Neuronal stem cell (in vitro differentiated cells): ENCODE results near the gene ARHGEF16.

Experiments
- DNase-seq: peaks from one replicate; pipeline ENCODE4 v3.0.0-alpha.2; 2013; ENCODE audit warnings: low spot score
- H2AFZ ChIP-seq: one replicate; pipeline ENCODE4 v1.6.1; 2013; ENCODE audit warnings: mild to moderate bottlenecking, low read length, inconsistent platforms
- H2AK5ac ChIP-seq: 2 replicates; pipeline ENCODE4 v1.6.1; 2013; ENCODE audit warnings: low read depth, mild to moderate bottlenecking, inconsistent platforms, low read length, moderate library complexity, mixed read lengths
- H2BK120ac ChIP-seq: 2 replicates; pipeline ENCODE4 v1.6.1; 2013; ENCODE audit warnings: low read depth, mild to moderate bottlenecking, inconsistent platforms, low read length, moderate library complexity, mixed read lengths
- H2BK12ac ChIP-seq: one replicate; pipeline ENCODE4 v1.6.1; 2013; ENCODE audit warnings: low read length, inconsistent platforms
- H2BK15ac ChIP-seq: 2 replicates; pipeline ENCODE4 v1.6.1; 2013; ENCODE audit warnings: mild to moderate bottlenecking, low read length, inconsistent platforms, mixed read lengths
- H2BK5ac ChIP-seq: one replicate; pipeline ENCODE4 v1.6.1; 2013; ENCODE audit warnings: inconsistent platforms, mild to moderate bottlenecking, low read length, moderate library complexity
- H3K14ac ChIP-seq: one replicate; pipeline ENCODE4 v1.6.1; 2013; ENCODE audit warnings: low read length, inconsistent platforms
- H3K18ac ChIP-seq: 2 replicates; pipeline ENCODE4 v1.6.1; 2013; ENCODE audit warnings: low read length, inconsistent platforms
- H3K23ac ChIP-seq: 2 replicates; pipeline ENCODE4 v1.6.1; 2013; ENCODE audit warnings: low read depth, mild to moderate bottlenecking, mixed read lengths, low read length, inconsistent platforms; ENCODE audit not compliant: poor library complexity
- H3K27ac ChIP-seq: replicated peaks from 3 replicates; pipeline ENCODE4 v1.5.1; 2013; ENCODE audit warnings: low read length, inconsistent platforms
- H3K27me3 ChIP-seq, 3 experiments: 2 replicates each; pipeline ENCODE4 v1.6.1; 2013; ENCODE audit warnings: low read length in 3 of 3, mild to moderate bottlenecking in 2 of 3, inconsistent platforms in 1 of 3, low read depth in 1 of 3, mixed read lengths in 1 of 3, moderate library complexity in 1 of 3; ENCODE audit not compliant: control insufficient read depth in 3 of 3, insufficient read depth in 3 of 3
- H3K36me3 ChIP-seq, 2 donors: replicated peaks in 1 of 2; 2 replicates each; pipeline ENCODE4 v1.6.1; 2013; ENCODE audit warnings: low read length in 2 of 2; ENCODE audit not compliant: control insufficient read depth in 2 of 2, insufficient read depth in 2 of 2
- H3K4ac ChIP-seq: 2 replicates; pipeline ENCODE4 v1.6.1; 2013; ENCODE audit warnings: inconsistent platforms, mild to moderate bottlenecking, low read length, moderate library complexity
- H3K4me1 ChIP-seq, 2 donors: 1 replicate in 1 of 2; 2 replicates in 1 of 2; pipeline ENCODE4 v1.6.1; 2013; ENCODE audit warnings: low read length in 2 of 2, low read depth in 1 of 2; ENCODE audit not compliant: control insufficient read depth in 2 of 2, insufficient read depth in 1 of 2
- H3K4me2 ChIP-seq: one replicate; pipeline ENCODE4 v1.6.1; 2013; ENCODE audit warnings: mild to moderate bottlenecking, low read length, inconsistent platforms; ENCODE audit not compliant: insufficient read depth, poor library complexity, severe bottlenecking
- H3K4me3 ChIP-seq, 2 donors: 2 replicates each; pipeline ENCODE4 v1.5.1; 2013; ENCODE audit warnings: low read length in 2 of 2, mild to moderate bottlenecking in 2 of 2, inconsistent platforms in 1 of 2, moderate library complexity in 1 of 2
- H3K79me1 ChIP-seq: one replicate; pipeline ENCODE4 v1.6.1; 2013; ENCODE audit warnings: low read depth, mild to moderate bottlenecking, inconsistent platforms, low read length, moderate library complexity
- H3K9ac ChIP-seq: one replicate; pipeline ENCODE4 v1.6.1; 2013; ENCODE audit warnings: mild to moderate bottlenecking, low read depth, low read length, inconsistent platforms; ENCODE audit not compliant: poor library complexity
- H3K9me3 ChIP-seq, 2 donors: replicated peaks in 1 of 2; 2 replicates each; pipeline versions ENCODE3 to v1.6.1; 2013; ENCODE audit warnings: low read length in 2 of 2, mild to moderate bottlenecking in 2 of 2, inconsistent platforms in 1 of 2, low read depth in 1 of 2, mixed read lengths in 1 of 2, moderate library complexity in 1 of 2; ENCODE audit not compliant: control insufficient read depth in 2 of 2, insufficient read depth in 1 of 2
- H4K8ac ChIP-seq: one replicate; pipeline ENCODE4 v1.6.1; 2013; ENCODE audit warnings: low read depth, mild to moderate bottlenecking, inconsistent platforms, low read length, moderate library complexity
- H4K91ac ChIP-seq: one replicate; pipeline ENCODE4 v1.6.1; 2013; ENCODE audit warnings: low read length, low read depth, mild to moderate bottlenecking, inconsistent platforms; ENCODE audit not compliant: poor library complexity
- WGBS, 2 donors: extraction: QIAGEN DNeasy Blood & Tissue Kit; methylation state at CpG; one replicate each; pipeline ENCODE4 v1.1.7; 2013; ENCODE audit warnings: missing lambda C conversion rate in 2 of 2, mixed read lengths in 1 of 2; ENCODE audit not compliant: insufficient read length in 2 of 2, insufficient replicate concordance in 1 of 2; ENCODE audit errors: extremely low coverage in 2 of 2; 5-methylcytosine and 5-hydroxymethylcytosine counted together

Gene ARHGEF16

DNA sequence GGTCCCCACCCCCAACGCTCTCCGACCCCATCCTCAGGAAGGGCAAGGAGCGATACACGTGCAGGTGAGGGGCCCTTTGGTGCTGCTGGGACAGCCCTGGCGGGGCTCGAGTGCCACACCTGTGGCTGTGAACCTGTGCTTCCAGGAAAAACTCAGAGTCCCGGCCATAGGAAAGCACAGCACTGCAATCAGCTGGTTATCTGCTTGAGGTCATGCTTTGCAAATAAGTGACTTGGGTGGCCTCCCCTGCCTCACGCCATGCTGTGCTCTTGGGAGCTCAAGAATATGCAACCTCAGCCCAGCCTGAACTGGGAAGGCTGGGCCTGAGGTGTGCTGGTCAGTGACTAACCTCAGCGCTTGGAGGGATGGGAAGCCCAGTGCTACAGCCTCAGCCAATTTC lies 36.5 kb upstream of the ARHGEF16 start:
- Histone ChIP-seq H2BK120ac (peak overlapping the region; percentile 27), H3K4me3 (peak overlapping the region in 1 of 2 donors; percentile 0), H3K9me3 (peaks cover 8 to 13% of the 10 kb centered on the region in 2 donors), H3K27me3 (peaks cover 0 to 24% (median 0%) of the 10 kb centered on the region in 3 experiments), H3K79me1 (peaks cover 4% of the 10 kb centered on the region), H2AFZ (no peak overlapping the region), H3K4me1 (peaks cover 0 to 3% of the 10 kb centered on the region in 2 donors), H3K4me2 (no peak overlapping the region), H3K27ac (no peak overlapping the region), H2BK15ac (no peak overlapping the region), H2BK5ac (no peak overlapping the region), H3K4ac (no peak overlapping the region), H4K91ac (no peak overlapping the region), H3K36me3 (no peaks in the 10 kb centered on the region), H3K9ac (no peak overlapping the region), H3K23ac (peak overlapping the region; percentile 49), H2BK12ac (no peak overlapping the region), H3K14ac (no peak overlapping the region), H3K18ac (no peak overlapping the region), H4K8ac (peak overlapping the region; percentile 48), H2AK5ac (no peak overlapping the region)
- DNase-seq: no peak
- WGBS, 2 donors: no CpG with 5 or more reads among the region's 9 CpGs

DNA sequence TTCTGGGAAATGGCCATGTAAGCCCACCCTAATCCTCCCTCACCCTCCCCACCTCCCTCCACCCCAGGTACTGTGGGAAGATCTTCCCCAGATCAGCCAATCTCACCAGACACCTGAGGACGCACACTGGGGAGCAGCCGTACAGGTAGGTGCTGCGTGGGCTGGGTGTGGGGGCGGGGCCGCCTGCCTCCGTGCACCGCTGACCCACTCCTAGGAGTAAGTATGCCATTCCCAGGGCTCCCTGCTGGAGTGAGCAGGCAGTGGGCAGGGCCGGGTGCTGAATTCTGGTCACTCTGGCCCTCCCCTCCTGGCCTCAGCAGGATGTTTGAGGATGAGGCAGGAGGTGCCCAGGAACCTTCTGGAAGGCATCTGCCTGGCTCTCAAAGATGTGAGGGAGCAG lies 35.9 kb upstream of the ARHGEF16 start:
- no peak overlapping the region for H4K91ac ChIP-seq
- no CpG with 5 or more reads among the region's 8 CpGs for WGBS, 2 donors
- H2BK120ac ChIP-seq: no peak overlapping the region

DNA sequence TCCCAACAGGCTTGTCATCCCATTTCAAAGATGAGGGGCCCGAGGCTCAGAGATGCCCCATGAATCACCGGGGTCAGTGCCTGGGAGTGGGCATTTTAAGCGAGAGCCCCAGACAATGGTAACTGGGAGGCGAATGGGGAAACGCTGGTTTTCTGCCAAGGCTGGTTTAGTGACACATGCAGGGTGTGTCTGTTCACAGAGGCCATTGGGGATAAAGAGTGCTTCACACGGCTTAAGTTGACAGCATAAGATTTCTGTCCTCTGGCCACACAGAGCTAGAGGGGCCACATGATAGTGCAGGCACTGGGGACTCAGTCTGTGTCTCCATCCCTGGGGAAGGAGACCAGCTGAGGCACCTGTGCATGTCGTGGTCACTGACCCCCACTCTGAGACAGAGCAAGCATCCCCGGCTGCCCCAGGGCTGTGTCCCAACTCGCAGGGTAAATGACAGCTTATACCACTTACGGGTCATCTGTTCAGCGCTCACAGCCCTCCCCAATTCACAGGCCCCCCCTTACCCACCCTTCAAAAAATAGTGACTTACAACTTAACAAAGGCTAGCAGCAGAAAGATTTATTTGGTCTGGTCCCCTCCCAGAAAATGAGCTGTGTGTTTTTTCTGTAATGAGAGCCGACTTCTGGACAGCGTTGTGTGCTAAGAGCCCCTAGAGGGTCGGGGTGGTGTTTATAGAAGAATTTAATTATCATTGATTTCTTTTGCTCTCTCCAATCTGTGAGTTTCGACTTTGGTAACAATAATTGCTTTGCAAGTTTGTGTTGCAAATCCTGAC lies 34.9 kb upstream of the ARHGEF16 start:
- no peaks in the 10 kb centered on the region for H3K36me3 ChIP-seq
- no peak for DNase-seq
- no peak overlapping the region for H2AFZ ChIP-seq
- H3K23ac ChIP-seq: no peak overlapping the region
- peaks cover 3% of the 10 kb centered on the region for H3K79me1 ChIP-seq
- H2BK5ac ChIP-seq: peak overlapping the region; percentile 32
- H3K4me3 ChIP-seq: no peak overlapping the region
- H4K91ac ChIP-seq: no peak overlapping the region
- H2BK15ac ChIP-seq: no peak overlapping the region
- no peak overlapping the region for H3K14ac ChIP-seq
- H3K9ac ChIP-seq: no peak overlapping the region
- no peak overlapping the region for H3K27ac ChIP-seq
- no peak overlapping the region for H2BK12ac ChIP-seq
- peaks cover 8 to 13% of the 10 kb centered on the region in 2 donors for H3K9me3 ChIP-seq
- no peak overlapping the region for H3K4ac ChIP-seq
- no CpG with 5 or more reads among the region's 15 CpGs for WGBS, 2 donors
- H3K18ac ChIP-seq: no peak overlapping the region
- no peak overlapping the region for H2AK5ac ChIP-seq
- no peak overlapping the region for H3K4me2 ChIP-seq
- H3K27me3 ChIP-seq: peaks cover 0 to 37% (median 0%) of the 10 kb centered on the region in 3 experiments
- H3K4me1 ChIP-seq: peaks cover 0 to 8% of the 10 kb centered on the region in 2 donors
- H4K8ac ChIP-seq: no peak overlapping the region
- H2BK120ac ChIP-seq: no peak overlapping the region

More for the DNA sequence above, 35.9 kb upstream of the ARHGEF16 start:
- no peak overlapping the region for H2AK5ac ChIP-seq
- no peak overlapping the region for H4K8ac ChIP-seq
- H3K36me3 ChIP-seq: no peaks in the 10 kb centered on the region
- H3K27ac ChIP-seq: no peak overlapping the region
- no peak for DNase-seq
- no peak overlapping the region for H3K4ac ChIP-seq
- H2BK5ac ChIP-seq: peak overlapping the region; percentile 32
- peaks cover 0 to 28% (median 0%) of the 10 kb centered on the region in 3 experiments for H3K27me3 ChIP-seq
- H3K9ac ChIP-seq: peak overlapping the region; percentile 35
- H3K14ac ChIP-seq: no peak overlapping the region
- H2AFZ ChIP-seq: no peak overlapping the region
- H3K4me1 ChIP-seq: peaks cover 0 to 3% of the 10 kb centered on the region in 2 donors
- no peak overlapping the region for H3K4me2 ChIP-seq
- peak overlapping the region; percentile 80 for H3K23ac ChIP-seq
- H3K79me1 ChIP-seq: peaks cover 4% of the 10 kb centered on the region
- peaks cover 8 to 13% of the 10 kb centered on the region in 2 donors for H3K9me3 ChIP-seq
- no peak overlapping the region for H2BK15ac ChIP-seq
- no peak overlapping the region for H2BK12ac ChIP-seq
- H3K18ac ChIP-seq: peak overlapping the region; percentile 11
- no peak overlapping the region for H3K4me3 ChIP-seq

DNA sequence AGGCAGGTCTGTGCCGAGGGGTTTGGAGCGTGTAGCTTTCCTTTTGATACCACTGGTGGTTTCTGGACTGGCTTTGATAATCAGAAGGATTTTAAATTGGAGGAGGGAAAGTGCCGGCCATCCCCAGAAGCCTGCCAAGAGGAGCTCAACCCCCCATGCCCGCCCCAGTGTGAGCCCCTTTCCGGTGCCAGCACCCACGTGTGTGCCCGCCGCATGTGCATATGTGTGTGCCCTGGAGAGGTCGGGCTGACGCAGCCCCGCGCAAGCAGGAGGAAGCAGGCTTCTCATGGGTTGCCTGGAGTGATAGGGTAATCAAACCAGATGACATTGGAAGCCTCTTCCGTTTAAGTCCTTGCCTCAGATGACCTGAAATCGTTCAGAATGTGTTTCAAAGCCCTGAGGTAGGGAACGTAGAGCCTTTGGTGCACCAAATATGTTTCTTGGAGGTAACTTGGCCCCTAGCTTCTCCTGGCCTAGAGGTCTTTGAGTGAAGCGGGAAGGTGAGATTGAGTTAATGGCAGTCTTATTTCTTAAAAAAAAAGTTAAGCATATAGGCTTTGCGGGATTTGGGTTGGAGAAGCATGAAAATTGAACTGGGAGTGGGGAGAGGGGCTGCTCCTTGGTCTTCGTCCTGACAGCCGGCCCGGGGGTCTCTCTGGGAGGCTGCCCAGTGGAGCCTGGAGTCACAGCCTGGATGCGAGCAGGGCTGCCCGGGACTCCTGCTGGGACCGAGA lies 34.1 kb upstream of the ARHGEF16 start:
- H2AFZ ChIP-seq: no peak overlapping the region
- no peak overlapping the region for H3K4ac ChIP-seq
- no peak overlapping the region for H3K4me3 ChIP-seq
- no peak overlapping the region for H2BK120ac ChIP-seq
- peaks cover 8 to 13% of the 10 kb centered on the region in 2 donors for H3K9me3 ChIP-seq
- H3K79me1 ChIP-seq: no peaks in the 10 kb centered on the region
- no peak overlapping the region for H2BK15ac ChIP-seq
- H4K91ac ChIP-seq: no peak overlapping the region
- no peak overlapping the region for H3K4me2 ChIP-seq
- H2BK12ac ChIP-seq: no peak overlapping the region
- no peak for DNase-seq
- no peak overlapping the region for H3K9ac ChIP-seq
- H2BK5ac ChIP-seq: no peak overlapping the region
- H3K23ac ChIP-seq: no peak overlapping the region
- H4K8ac ChIP-seq: no peak overlapping the region
- H3K14ac ChIP-seq: no peak overlapping the region
- H3K36me3 ChIP-seq: no peaks in the 10 kb centered on the region
- no CpG with 5 or more reads among the region's 23 CpGs for WGBS, 2 donors
- peak overlapping the region; percentile 10 for H2AK5ac ChIP-seq
- peaks cover 0 to 6% of the 10 kb centered on the region in 2 donors for H3K4me1 ChIP-seq
- peaks cover 0 to 37% (median 0%) of the 10 kb centered on the region in 3 experiments for H3K27me3 ChIP-seq
- peak overlapping the region; percentile 44 for H3K18ac ChIP-seq
- no peak overlapping the region for H3K27ac ChIP-seq
